ENCODE measurements around the gene AGK. TPM values are rescaled to one million over a fixed set of nuclear protein-coding genes. Genes with fewer than 3 reads are reported as not detected.
"Not testable (repeated sequence)": the region's sequence is repeated elsewhere in the genome, so short reads cannot be mapped to it uniquely, and the experiment has no call there.

The AGK gene
- total and polyA plus RNA-seq, 2 donors (not counting 1 experiment from before 2014, with no cell fraction given), result 12.8 to 26.1 TPM

DNA sequence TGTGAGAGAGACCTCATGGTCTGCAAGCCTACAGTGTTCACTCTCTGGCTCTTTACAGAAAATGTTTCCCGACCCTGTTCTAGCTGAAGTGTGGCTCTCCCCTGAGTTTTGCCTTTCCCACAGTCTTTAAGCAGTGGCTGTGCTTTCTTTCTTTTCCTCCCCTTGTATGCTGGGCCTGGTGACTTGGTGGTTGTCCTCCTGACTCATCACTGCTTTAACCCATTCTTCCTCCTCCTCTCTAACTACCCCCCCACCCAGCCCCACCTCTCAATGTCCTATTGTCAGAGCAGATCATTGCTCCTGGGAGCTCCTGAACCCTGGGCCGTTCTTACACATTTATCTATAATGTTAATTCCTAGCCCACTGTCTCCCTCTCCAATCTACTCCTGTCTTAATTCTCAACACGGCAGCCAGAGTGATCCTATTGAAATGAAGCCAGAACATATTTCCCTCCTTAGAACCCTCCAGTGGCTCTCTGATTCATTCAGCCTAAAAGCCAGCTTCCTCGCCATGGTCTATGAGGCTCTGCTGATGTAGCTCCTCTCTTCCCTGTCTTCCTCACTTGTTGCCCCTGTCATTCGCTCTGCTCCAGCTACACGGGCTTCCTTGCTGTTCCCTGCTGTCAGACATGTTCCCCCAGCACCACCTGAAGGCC, 95.7 kb downstream of the AGK start:
- peaks cover 24% of the 10 kb centered on the region for H3K4me1 Mint-ChIP-seq
- peaks cover 4% of the 10 kb centered on the region in 2 experiments for H3K36me3 ChIP-seq (replicated peaks in 1 of 2; ENCODE audit: control extremely low read depth in 1 of 2, control insufficient read depth in 1 of 2, extremely low read depth in 1 of 2, insufficient read depth in 2 of 2, low read length in 1 of 2)
- H3K9ac ChIP-seq (ENCODE audit: low read length), result no peak overlapping the region
- no peaks in the 10 kb centered on the region for H3K27me3 ChIP-seq (replicated peaks in 1 of 4; ENCODE audit: control extremely low read depth in 1 of 4, control insufficient read depth in 3 of 4, insufficient read depth in 4 of 4, low read length in 3 of 4)
- TF ChIP-seq CTCF (IDR thresholded peaks at IDR 0.05), result no peak
- no peak overlapping the region for H2AFZ ChIP-seq (ENCODE audit: insufficient read depth, low read depth, low read length, poor library complexity, severe bottlenecking)
- intact Hi-C loops (cut with micrococcal nuclease), result no loop called here
- WGBS (ENCODE audit: insufficient coverage), result 96% methylated on average over 6 of the region's 6 CpGs
- H3K4me3 Mint-ChIP-seq, result no peak overlapping the region
- no peak overlapping the region for H3K27ac ChIP-seq (ENCODE audit: low read length in 2 of 2)
- no peak overlapping the region for H3K4me3 ChIP-seq (ENCODE audit: control extremely low read depth in 1 of 5, extremely low read depth in 1 of 5, insufficient read depth in 1 of 5, low read depth in 2 of 5, low read length in 4 of 5)
- DNase-seq (no peak), ATAC-seq (ENCODE audit: low read depth) (no peak)
- no peaks in the 10 kb centered on the region for H3K79me2 ChIP-seq (ENCODE audit: control insufficient read depth, insufficient read depth, low read length)
- ChIA-PET CTCF (interaction anchor here (1.4 kb wide), 1 partner anchor 837 kb away, joined by 3 read pairs; no protein-coding TSS in a partner anchor), POLR2A (no interaction called here)
- no peaks in the 10 kb centered on the region for H4K20me1 ChIP-seq (ENCODE audit: control insufficient read depth, insufficient read depth, low read length, poor library complexity, severe bottlenecking)
- no peaks in the 10 kb centered on the region for H3K27me3 Mint-ChIP-seq
- peaks cover 8 to 17% of the 10 kb centered on the region in 2 donors for H3K4me1 ChIP-seq (ENCODE audit: control insufficient read depth in 2 of 2, insufficient read depth in 2 of 2, low read length in 2 of 2)
- no peaks in the 10 kb centered on the region for H3K9me3 Mint-ChIP-seq (ENCODE audit: insufficient read depth)
- peak overlapping the region; percentile 50 for H3K27ac Mint-ChIP-seq
- no peaks in the 10 kb centered on the region for H3K9me3 ChIP-seq (ENCODE audit: control extremely low read depth in 1 of 3, control insufficient read depth in 2 of 3, insufficient read depth in 1 of 3, low read length in 2 of 3)
- H3K4me2 ChIP-seq (replicated peaks; ENCODE audit: low read depth, low read length, poor library complexity, severe bottlenecking), result no peak overlapping the region

- 98% methylated on average over 21 of the region's 21 CpGs for WGBS (ENCODE audit: insufficient coverage)
- H3K4me3 ChIP-seq (ENCODE audit: control extremely low read depth in 1 of 5, extremely low read depth in 1 of 5, insufficient read depth in 1 of 5, low read depth in 2 of 5, low read length in 4 of 5); DNase-seq; H3K79me2 ChIP-seq (ENCODE audit: control insufficient read depth, insufficient read depth, low read length); H3K27ac ChIP-seq (ENCODE audit: low read length in 2 of 2); H3K36me3 ChIP-seq (replicated peaks in 1 of 2; ENCODE audit: control extremely low read depth in 1 of 2, control insufficient read depth in 1 of 2, extremely low read depth in 1 of 2, insufficient read depth in 2 of 2, low read length in 1 of 2); H3K9me3 Mint-ChIP-seq (ENCODE audit: insufficient read depth); H3K9me3 ChIP-seq (ENCODE audit: control extremely low read depth in 1 of 3, control insufficient read depth in 2 of 3, insufficient read depth in 1 of 3, low read length in 2 of 3); H3K27me3 ChIP-seq (replicated peaks in 1 of 4; ENCODE audit: control extremely low read depth in 1 of 4, control insufficient read depth in 3 of 4, insufficient read depth in 4 of 4, low read length in 3 of 4); H3K4me2 ChIP-seq (replicated peaks; ENCODE audit: low read depth, low read length, poor library complexity, severe bottlenecking); POLR2A ChIA-PET; H3K27me3 Mint-ChIP-seq; H4K20me1 ChIP-seq (ENCODE audit: control insufficient read depth, insufficient read depth, low read length, poor library complexity, severe bottlenecking); H2AFZ ChIP-seq (ENCODE audit: insufficient read depth, low read depth, low read length, poor library complexity, severe bottlenecking); H3K9ac ChIP-seq (ENCODE audit: low read length); ATAC-seq (ENCODE audit: low read depth); H3K4me3 Mint-ChIP-seq; CTCF ChIA-PET: not testable (repeated sequence)
- intact Hi-C loops (cut with micrococcal nuclease), result loop anchor here (2.0 kb wide), 2 partner anchors 33 to 53 kb away; no protein-coding TSS in a partner anchor
- peak overlapping the region; percentile 63 for H3K27ac Mint-ChIP-seq
- peaks cover 8 to 17% of the 10 kb centered on the region in 2 donors for H3K4me1 ChIP-seq (ENCODE audit: control insufficient read depth in 2 of 2, insufficient read depth in 2 of 2, low read length in 2 of 2)
- H3K4me1 Mint-ChIP-seq, result peaks cover 24% of the 10 kb centered on the region
These were observed 96.5 kb downstream of the AGK start for GRCh38 chr7:141647701-141648100.
